PC-9 (cell line): ENCODE data around the gene RNF141.

Source experiments
- EZH2 ChIP-seq: fragments of 200-600 bp; sonication (generic); IDR thresholded peaks from 2 replicates; pipeline ENCODE4 v1.8.0; 2017; ENCODE audit warnings: antibody characterized with exemption, low read depth
- TF ChIP-seq, protein P1 (sequence below): fragments of 200-600 bp; sonication (generic); conservative IDR thresholded peaks from 2 replicates; pipeline ENCODE4 v1.6.1; 2017; ENCODE audit warnings: mixed run types, antibody characterized with exemption, mild to moderate bottlenecking, moderate library complexity

DNA sequence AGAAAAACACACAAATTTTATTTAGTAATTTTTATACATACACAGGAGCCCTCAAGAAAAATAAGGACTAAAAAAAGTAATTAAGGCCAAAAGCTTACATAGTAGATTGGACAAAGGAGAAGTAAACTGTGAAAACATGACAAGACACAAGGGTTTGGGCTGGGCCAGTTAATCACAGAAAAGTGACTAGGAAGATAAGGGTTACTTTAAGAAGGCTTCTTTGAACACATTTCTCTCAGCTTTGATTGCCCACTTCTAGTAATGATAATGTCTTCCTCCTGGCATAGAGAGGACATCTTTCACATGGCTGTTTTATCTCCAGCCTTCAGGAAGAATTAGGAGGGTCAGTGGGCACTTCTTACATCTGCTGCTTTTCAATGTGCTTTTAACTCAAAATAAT lies 3.4 kb downstream of the RNF141 start:
- TF ChIP-seq, protein P1, sequence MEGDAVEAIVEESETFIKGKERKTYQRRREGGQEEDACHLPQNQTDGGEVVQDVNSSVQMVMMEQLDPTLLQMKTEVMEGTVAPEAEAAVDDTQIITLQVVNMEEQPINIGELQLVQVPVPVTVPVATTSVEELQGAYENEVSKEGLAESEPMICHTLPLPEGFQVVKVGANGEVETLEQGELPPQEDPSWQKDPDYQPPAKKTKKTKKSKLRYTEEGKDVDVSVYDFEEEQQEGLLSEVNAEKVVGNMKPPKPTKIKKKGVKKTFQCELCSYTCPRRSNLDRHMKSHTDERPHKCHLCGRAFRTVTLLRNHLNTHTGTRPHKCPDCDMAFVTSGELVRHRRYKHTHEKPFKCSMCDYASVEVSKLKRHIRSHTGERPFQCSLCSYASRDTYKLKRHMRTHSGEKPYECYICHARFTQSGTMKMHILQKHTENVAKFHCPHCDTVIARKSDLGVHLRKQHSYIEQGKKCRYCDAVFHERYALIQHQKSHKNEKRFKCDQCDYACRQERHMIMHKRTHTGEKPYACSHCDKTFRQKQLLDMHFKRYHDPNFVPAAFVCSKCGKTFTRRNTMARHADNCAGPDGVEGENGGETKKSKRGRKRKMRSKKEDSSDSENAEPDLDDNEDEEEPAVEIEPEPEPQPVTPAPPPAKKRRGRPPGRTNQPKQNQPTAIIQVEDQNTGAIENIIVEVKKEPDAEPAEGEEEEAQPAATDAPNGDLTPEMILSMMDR, result no peak
- TF ChIP-seq EZH2, result no peak
